ENCODE data around the gene ABCC8.

The ABCC8 gene

DNA sequence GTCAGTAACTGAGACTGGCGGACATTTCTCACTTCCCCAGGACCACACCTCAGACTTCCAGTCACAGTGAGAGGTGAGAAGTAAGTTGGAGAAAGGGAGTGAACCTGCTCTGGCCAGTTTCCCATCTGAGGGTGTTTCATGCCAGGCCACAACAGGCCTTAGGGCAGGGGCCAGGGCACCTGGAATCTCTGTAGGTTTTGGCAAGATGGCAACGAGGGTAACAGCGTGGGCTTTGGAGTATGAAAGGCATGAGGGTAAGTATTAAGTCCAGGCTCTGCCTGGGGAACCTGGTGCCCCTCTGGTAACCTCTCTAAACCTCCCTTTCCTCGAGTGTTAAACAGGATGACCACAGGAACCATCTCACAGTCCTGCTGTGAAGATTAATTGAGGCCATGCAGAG is 28.5 kb upstream of the ABCC8 start:
- DNase-seq (ENCODE audit: low spot score): no peak

DNA sequence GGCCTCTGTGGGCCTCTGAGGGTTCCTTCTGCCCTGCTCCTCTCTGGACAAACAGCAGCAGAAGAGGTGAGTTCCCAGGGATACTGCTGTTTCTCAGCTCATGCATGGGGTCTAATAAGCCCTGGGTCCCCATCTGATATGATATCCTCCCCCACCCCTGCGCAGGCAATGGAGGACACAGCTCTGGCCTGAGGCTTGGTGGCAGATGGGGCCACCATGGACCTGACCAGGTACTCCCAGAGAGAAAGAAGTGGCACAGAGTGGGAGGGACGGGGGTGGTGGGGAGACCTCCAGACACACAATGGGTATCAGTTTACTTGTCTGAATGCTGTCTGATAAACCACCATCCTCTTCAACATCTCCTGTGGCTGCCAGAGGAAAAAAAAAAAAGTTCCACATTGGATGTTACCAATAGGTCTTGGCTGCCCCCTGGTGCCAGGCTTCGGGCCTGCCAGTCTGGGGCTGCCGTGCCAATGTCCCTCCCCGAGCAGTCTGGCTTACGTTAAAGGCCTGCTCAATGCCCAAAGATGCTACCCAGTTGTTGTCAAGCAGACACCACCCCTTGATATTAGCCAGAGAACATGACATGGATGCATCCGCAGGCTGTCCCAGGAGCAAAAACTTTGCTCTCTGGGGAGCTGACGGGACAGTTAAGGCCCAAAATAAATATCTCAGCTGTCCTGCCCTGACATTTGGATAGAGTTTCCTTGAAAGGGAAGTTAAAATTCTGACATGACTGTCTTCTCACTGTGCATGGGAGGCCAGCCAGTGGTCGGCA is 27.9 kb upstream of the ABCC8 start:
- DNase-seq (ENCODE audit: low spot score): peak; percentile 28

DNA sequence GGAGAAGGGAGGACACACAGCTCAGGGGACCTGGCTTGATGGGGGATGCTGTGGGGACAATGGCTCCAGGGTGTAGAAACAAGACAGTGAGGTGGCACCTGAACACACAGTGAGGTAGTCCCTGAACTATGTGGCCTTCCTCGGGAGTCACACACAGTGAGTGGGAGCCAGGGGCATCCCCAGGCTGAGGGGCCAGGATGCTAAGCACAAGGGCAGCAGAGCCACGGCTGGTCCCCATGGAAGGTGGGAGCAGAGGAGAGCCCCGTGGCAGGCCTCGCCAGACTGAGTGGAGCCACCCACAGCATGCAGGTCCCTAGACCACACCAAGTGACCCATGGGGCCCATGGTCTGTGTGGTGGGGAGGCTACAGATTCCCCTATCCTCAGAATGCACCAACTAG is 26.0 kb upstream of the ABCC8 start:
- DNase-seq (ENCODE audit: low spot score): no peak

DNA sequence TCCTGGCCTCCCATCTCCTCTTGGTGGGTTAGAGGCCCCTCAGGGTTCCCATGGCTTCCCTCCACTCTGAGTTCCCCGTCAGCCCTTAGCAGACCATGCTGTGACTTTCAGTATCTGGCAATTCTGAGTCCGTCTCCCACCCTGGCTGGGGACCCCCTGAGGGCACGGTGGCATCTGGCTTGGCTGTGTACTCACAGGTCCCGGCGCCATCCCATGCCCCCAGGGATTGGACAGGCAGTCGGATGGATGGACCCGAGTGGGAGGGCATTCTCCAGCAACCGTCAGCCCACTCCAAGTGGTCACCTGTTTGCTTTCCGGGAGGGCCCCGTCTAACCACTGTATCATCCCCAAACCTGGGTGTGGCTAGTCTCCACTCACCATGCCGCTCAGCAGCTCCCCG is 24.0 kb upstream of the ABCC8 start:
- no peak for DNase-seq (ENCODE audit: low spot score)

DNA sequence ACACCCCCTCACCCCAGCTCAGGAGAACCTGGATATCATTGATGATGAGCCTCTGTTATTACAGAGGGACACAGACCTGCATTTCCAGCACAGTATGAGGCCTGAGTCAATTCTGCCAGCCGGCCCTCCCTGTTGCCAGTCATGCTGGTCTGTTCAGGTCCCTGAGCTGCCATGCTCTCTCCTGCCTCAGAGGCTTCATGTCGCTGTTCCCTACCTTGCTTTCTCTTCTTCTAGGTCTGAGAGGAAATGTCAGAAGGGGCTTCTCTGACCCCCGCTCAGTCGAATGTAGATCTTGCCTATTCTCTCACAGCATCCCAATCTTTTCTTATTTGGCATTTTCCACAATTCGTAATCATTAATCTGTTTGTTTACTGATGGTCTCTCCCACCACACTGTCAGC is 21.8 kb upstream of the ABCC8 start:
- no peak for DNase-seq (ENCODE audit: low spot score)

DNA sequence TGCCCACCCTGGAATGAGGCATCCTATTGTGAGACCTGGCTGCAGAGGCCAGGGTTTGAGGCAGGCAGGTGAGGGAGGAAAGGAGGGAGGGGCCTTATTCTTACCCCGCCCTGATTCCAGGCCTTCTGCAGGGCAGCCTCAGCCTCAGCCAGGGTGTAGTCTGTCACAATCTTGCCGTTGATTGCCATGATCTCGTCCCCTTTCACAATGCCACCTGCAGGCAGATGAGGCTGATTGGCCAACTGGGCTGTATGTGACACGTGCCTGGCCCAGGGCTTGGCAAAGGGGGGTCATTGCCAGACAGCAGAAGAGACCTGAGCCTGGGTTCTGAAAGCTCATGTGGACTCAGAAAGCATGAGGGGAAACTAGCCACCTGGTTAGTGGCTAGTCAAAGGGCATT is 21.4 kb upstream of the ABCC8 start:
- no peak for DNase-seq (ENCODE audit: low spot score)

DNA sequence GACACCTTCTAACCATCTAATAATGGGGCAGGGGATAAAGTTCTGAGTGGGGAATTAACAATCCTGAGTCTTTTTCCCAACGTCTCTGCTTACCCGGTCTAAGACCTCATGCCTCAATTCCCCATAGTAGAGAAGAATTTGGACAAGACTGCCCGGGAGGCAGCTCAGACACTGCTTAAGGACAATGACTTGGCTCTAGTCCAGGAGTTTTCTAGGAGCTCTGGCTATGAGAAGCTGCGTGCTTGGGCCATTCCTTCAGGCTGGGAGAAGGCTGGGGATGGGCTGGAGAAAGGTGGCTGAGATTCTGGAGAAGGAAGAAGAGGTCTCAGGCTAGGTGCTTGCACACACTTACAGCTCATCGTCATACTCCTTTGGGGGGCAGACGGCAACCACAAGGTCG is 19.8 kb upstream of the ABCC8 start:
- no peak for DNase-seq (ENCODE audit: low spot score)

DNA sequence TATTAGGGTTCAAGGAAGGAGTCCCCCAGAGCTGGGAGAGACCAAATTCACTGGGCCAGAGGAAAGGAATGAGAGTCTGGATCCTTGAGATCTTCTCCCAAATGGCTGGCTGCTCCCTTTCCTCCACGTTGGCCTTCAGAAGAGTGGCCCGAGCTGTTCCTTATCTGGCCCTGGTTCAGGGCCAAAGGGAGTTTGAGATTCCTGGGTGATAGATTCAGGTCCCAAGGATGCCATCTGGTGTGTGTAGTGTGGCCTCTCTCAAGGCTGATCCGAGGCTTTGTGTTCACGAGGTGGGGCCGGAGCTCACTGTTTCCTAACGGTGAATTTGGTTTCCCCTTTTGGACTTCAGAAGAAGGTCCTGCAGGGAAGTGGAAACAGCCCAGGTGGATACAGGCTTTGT is 17.4 kb upstream of the ABCC8 start:
- no peak for DNase-seq (ENCODE audit: low spot score)

DNA sequence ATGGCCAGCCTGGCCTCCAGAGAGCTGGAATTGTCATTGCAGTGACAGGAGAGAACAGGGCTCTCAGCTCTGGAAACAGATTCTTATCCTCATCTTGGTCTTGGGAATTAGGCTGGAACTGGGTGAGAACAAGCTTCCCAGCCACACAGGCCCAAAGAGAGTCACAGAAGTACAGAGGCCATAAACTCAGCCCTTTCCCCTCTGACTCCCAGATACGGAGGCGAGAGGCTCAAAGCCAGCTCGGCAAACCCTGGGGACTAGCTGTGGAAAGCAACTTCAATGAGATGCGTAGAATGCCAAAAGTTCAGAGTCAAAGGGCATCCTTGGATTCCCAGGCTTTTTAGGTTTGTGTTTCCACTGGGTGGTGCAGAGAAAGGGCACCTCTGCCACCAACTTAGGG is 14.3 kb upstream of the ABCC8 start:
- DNase-seq (ENCODE audit: low spot score): no peak

DNA sequence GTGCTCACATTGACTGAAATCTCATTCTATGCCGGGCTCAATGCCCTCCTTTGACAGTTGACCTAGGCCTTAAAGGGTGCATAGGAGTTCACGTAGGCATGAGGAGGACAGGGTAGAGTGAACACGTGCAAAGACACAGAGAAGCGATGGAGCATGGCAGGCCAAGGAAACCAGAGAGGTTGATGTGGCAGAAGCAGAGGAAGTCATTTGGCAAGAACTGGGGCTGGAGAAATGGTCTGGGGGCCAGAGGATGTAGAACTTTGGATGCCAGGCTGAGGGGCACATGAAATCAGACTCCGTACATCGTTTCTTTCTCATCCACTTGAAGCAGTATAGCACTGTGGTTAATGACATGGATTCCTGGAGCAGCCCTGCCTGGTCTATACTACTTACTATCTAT is 13.6 kb upstream of the ABCC8 start:
- no peak for DNase-seq (ENCODE audit: low spot score)

DNA sequence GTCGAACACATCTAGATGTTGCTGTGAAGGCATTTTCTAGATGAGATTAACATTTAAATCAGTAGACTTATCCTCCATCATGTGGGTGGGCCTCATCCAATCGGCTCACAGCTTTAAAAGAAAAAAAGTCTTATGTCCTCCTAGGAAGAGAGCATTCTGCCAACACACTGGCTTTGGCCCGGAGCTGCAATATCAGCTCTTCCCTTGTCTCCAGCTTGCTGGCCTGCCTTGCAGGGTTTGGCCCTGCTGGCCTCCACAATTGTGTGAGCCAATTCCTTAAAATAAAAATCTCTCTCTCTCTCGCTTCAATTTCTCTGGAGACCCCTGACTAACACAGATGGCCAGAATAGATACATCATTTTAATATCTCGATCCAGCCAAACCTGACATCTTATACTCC is 13.1 kb upstream of the ABCC8 start:
- DNase-seq (ENCODE audit: low spot score): no peak

DNA sequence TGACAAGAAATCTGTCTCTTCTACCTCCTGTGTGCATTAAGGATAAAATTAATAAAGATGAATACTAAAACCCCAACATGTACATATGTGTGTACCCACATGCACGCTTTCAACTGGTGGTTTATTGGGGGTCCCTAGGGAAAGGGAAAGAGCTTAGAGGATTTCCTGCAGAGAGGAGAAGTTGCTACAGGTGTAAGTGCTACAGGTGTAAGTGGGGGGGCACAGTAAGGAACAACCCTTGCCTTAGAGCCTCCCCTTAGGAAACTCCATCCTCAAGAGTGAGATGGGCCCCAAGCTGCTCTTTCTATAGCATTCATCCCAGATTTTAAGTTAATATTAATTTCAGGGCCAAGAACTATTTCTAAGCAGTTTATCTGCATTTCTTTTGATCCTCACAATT is 11.9 kb upstream of the ABCC8 start:
- DNase-seq (ENCODE audit: low spot score): no peak

DNA sequence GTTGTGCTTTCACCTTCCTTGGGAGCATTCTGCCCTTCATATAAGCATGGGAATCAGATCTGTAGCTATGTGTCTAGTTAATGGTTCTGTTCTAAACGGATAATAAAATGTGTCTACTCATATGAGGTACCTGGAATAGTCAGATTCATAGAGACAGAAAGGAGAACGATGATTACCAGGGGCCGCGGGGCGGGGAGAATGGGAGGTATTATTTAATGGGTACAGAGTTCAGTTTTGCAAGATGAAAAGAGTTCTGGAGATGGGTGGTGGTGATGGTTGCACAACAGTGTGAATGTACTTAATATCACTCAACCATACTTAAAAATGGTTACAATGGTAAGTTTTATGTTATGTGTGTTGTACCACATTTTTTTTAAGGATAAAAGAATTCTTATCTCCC is 10.0 kb upstream of the ABCC8 start:
- DNase-seq (ENCODE audit: low spot score): no peak

DNA sequence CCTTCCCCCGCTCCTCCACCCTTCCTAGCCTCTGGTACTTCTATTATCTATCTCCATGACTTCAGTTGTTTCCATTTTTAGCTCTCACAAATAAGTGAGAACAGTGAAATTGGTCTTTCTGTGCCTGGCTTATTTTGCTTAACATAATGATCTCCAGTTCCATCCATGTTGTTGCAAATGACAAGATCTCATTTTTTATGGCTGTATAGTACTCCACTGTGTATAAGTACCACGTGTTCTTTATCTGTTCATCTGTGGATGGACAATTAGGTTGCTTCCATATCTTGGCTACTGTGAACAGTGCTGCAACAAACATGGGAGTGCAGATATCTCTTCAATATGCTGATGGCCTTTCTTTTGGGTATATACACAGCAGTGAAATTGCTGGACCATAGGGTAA is 6.9 kb upstream of the ABCC8 start:
- DNase-seq (ENCODE audit: low spot score): no peak

DNA sequence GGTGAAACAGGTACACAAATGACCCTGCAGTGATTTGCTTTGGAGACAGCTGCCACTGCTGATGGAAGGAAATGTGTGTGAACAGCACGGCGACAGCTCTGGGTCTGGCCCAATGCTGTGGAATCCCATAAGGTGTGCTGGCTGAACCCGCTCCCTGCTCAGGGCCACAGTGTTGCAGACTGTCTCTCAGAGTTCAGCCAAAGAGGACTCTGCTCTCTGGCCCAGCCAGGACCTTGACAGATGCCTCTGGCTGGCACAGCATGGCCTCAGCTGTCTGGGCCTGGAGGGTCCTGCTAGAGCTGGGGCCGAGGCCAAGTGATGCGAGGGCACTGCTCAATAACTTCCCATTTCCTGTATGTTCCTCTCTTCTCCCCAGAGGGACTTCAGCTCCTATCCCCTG is 5.3 kb upstream of the ABCC8 start:
- DNase-seq (ENCODE audit: low spot score): no peak

DNA sequence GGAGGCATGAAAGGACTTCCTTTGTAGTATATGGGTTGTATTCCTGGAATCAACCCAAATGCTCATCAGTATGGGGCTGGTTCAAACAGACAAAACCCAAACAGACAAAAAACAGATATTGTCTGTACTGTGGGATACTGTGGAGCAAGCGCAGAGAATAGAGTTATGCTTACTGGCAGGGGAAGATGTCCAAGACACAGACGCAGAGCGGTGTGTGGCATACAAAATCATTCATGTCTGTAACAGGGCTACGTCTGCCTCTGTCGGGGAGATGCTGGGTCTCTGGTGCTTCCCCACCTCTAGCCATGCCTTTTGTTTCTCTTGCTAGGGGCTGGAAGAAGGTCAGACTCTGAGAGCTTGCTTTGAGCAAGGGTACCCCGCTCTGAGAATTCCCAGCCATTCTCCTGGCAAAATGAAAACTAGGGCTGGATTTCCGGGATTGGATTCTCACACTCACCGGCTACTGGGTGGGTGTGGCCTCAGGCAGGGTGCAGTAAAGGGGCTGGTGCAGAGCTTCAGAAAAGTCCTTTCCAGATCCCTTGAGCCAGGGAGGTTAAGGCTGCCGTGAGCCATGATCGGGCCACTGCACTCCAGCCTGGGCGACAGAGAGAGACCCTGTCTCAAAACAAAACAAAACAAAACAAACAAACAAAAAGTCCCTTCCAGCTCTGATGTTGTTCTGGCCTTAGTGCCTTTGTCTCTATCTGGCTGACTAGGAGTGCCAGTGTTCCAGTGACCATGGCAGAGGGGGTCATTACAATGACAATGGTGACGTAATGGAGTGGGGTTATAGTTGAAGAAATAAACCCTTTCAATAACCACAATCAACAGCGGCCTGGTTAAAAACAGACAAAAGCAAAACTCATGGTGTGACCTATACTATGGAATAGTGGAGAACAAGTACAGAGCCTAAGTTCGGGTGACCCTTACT is 2.9 kb upstream of the ABCC8 start:
- DNase-seq (ENCODE audit: low spot score): peak; percentile 77

DNA sequence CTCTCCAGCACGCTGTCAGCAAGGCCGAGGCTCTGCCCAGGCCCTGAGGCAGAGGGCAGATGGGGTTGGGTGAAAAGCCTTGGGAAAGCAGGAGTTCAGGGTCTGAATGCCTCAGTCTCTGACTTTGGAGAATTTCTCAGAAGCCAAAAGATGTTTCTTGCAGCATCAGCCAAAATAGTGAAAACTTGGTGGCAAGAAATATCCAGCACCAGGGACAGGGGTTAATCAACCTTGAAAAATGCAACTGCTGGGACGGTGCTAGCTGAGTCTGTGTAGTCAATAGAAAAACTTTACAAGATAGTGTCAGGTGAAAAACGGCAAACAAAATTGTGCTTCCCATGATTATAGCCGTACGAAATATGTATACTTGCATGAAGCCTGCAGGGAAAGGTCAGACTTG is 1.4 kb upstream of the ABCC8 start:
- no peak for DNase-seq (ENCODE audit: low spot score)

DNA sequence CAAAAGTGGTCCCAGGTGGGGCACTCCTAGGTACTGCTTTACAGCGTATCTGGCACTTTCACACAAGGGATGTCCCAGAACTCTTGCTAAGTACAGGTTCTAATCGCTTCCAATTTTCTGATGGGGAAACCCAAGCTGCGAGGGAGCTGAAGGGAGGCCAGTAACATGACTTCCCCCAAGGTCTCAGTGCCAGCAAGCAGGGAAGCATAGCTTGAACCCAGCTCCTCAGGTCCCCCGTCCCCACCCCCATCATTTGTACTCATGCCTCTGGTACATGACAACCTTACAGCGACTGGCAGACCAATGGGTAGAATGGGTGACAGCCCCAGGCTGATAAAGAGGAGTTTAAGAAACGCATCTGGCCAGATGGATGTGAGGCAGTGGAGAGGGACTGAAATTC is 716 bp upstream of the ABCC8 start:
- DNase-seq (ENCODE audit: low spot score): no peak

DNA sequence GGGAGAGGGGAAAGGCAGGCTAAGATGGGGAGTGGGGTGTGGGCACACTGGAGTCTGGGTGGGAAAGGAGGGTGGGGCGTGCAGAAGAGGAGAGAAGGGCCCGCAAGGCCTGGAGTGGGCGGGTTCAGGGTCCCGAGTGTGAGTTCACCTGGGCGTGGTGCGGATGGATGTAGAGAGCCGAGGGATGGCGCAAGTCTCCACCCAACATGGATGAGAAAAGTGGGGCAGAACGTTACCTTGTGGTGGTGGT is 364 bp upstream of the ABCC8 start:
- DNase-seq (ENCODE audit: low spot score): no peak

DNA sequence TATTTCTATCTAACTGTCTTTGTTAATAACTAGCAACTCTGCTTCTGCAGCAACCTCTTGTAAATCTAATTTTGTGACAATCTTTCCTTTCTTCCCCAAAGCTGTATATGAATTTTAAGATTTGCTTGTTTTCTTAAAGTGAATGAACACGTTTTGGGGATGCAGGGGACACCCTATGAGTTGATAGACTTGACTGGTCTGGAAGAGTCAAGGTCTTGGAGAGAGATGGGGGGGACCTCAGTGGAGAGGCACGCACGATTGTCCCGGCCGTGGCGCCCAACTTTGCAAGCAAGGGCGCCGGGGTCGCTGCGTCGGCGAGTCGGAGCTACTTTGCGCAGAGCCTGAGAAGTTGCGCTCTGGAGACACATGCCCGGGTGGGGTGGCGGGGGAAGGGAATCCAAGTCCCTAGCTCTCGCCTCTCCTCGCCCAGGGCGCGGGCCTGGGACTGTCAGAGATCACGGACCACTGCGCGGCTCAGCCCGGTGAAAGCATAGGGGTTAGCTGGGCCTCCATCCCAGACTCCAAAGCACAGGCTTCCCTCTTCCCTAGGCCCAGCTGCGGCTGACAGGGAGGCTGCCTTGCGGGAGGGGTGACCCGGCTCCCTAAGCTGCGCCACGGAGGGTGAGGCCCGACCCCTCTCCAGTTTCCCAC is 854 bp downstream of the ABCC8 start:
- DNase-seq (ENCODE audit: low spot score): no peak

DNA sequence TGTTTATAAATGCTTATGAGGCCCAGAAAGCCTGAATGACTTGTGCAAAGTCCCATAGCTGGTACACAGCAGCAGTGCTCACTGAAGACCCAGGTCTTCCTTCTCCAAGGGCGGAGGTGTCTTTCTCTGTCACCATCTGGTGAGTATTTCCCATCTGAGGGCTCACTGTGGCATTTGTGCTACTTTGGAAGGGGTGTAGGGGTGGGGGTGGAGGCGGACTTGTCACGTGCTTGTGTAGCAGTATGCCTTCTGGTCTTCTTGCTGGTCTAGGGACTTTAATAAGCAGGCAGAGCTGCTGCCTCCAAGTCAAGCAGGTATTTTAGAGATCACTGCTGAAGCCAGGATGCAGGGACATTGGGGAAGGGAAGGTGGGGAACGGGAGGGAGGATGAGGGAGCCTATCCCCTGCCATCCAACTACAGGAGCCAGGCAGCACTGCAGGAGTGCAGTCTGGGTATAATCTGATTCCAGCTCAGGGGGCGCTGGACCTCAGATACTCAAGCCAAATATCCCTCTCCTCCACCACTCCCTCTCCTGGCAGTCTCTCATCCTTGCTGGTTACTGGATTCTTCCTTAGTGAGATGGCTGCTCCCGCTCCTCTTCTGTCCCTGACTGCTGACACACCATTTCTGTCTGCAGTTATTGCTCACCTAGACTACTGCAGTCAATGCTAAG is 3.4 kb downstream of the ABCC8 start:
- peak; percentile 83 for DNase-seq (ENCODE audit: low spot score)

DNA sequence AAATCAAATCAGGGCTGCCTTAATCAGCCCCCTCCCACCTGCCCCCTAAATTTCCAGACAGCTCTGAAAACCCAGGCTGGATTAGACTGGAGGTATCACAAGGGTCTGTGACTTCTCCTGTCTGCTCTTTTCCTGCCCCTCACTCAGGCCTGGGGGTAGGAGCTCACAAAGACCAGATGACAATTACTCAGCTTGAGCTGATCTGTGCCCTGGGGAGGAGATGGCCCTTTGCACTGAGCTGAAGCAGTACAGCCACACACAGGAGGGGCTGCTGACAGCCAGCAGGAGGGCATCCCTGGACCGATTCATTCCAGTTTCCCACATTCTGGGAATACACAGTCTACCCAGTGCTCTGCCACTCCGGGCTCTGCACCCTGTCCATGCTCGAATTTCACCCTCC is 4.2 kb downstream of the ABCC8 start:
- DNase-seq (ENCODE audit: low spot score): no peak

DNA sequence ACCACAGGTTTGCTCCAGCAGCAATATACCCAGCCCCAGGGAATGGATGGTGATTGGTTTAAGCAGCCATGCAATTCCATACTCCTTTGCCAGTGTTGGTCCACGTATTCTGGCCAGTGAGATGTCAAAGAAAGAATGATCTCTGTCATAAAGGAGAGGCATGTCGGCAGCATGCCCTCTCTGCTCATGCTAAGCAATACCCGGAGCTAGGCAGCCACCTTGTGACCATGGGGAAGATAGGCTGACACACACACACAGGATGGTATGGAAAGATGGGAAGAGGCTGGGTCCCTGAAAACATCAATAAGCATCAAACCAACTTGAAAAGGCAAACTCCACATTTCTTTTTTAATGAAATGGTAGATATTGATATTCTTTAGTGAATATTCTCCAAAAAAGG is 5.1 kb downstream of the ABCC8 start:
- DNase-seq (ENCODE audit: low spot score): no peak

Measured in HuH-7 (cell line).